Lower leg skin (tissue), 4 donors: ENCODE data around the gene EMILIN2. TPM values are rescaled to one million over a fixed set of nuclear protein-coding genes. Genes with fewer than 3 reads are reported as not detected.

Experiments used
- DNase-seq, 2 donors: peaks; one replicate each; pipeline ENCODE4 v3.0.0-alpha.2; 2019; ENCODE audit warnings: low spot score in 2 of 2
- H3K4me3 ChIP-seq: fragments of 200-600 bp; sonication (generic); 2 replicates; pipeline ENCODE4 v1.5.1; 2017; ENCODE audit warnings: mild to moderate bottlenecking, low read depth; ENCODE audit not compliant: poor library complexity, severe bottlenecking
- CTCF ChIP-seq, 3 donors: fragments of 450-650 bp; IDR thresholded peaks; one replicate each; pipeline ENCODE4 v1.5.1; 2016; ENCODE audit warnings: antibody characterized with exemption in 3 of 3, mild to moderate bottlenecking in 3 of 3, moderate library complexity in 2 of 3
- POLR2A ChIP-seq, 2 donors: fragments of 450-650 bp; IDR thresholded peaks; one replicate each; pipeline ENCODE4 v1.6.1; 2016 to 2017; ENCODE audit warnings: antibody characterized with exemption in 2 of 2, mild to moderate bottlenecking in 1 of 2, moderate library complexity in 1 of 2
- WGBS, 2 donors: methylation state at CpG; one replicate each; pipeline ENCODE4 v1.1.5; 2018; 5-methylcytosine and 5-hydroxymethylcytosine counted together
- intact Hi-C: fragments of 100-400 bp; cut with DNase I; formaldehyde crosslinking; loops from one replicate; pipeline ENCODE4 v1.15.0; 2023; ENCODE audit warnings: low total_unique reads
- total RNA-seq, 4 donors: library from RNA; depleted of rRNA; stranded (reverse); fragments of >200 nt; gene quantifications; one replicate each; pipeline ENCODE4 v1.1.0, GENCODE V29; 2016

EMILIN2 gene
- total RNA-seq, 4 donors from 2014 or later = 4.0 to 10.9 (median 7.5) TPM

GRCh38 chr18:2926528-2926927 lies 79.7 kb downstream of the EMILIN2 start:
- no peak overlapping the region for H3K4me3 ChIP-seq
- intact Hi-C loops = no loop called here
- no peak for DNase-seq
- TF ChIP-seq CTCF (IDR thresholded peaks at IDR 0.05) (no peak), POLR2A (IDR thresholded peaks at IDR 0.05) (no peak)
- WGBS, 2 donors = 88 to 89% methylated on average over 4 of the region's 4 CpGs

GRCh38 chr18:2927745-2928144 lies 80.9 kb downstream of the EMILIN2 start:
- TF ChIP-seq CTCF (IDR thresholded peaks at IDR 0.05) (no peak), POLR2A (IDR thresholded peaks at IDR 0.05) (no peak)
- WGBS, 2 donors = 90 to 95% methylated on average over 8 of the region's 8 CpGs
- no peak overlapping the region for H3K4me3 ChIP-seq
- no peak for DNase-seq
- intact Hi-C loops = no loop called here

- DNase-seq = peak in 1 of 2 donors; percentile 51
- intact Hi-C loops = loop anchor here (10.0 kb wide), 2 partner anchors 132 to 202 kb away; no protein-coding TSS in a partner anchor
- no peak overlapping the region for H3K4me3 ChIP-seq
- no peak for TF ChIP-seq CTCF (IDR thresholded peaks at IDR 0.05)
- WGBS, 2 donors = 54 to 60% methylated on average over 7 to 10 of the region's 10 CpGs
Measured at GRCh38 chr18:2932247-2933181, 85.7 kb downstream of the EMILIN2 start.

GRCh38 chr18:2933995-2934394 lies 87.2 kb downstream of the EMILIN2 start:
- DNase-seq = no peak
- H3K4me3 ChIP-seq = no peak overlapping the region
- WGBS, 2 donors = 83 to 98% methylated on average over 3 of the region's 3 CpGs
- TF ChIP-seq CTCF (IDR thresholded peaks at IDR 0.05) (no peak), POLR2A (IDR thresholded peaks at IDR 0.05) (no peak)
- intact Hi-C loops = loop anchor here (2.0 to 10.0 kb wide), 3 partner anchors 131 to 313 kb away; partner anchors contain the start of gene MYL12A

GRCh38 chr18:2935438-2936192 lies 88.8 kb downstream of the EMILIN2 start:
- TF ChIP-seq CTCF (IDR thresholded peaks at IDR 0.05) = no peak
- TF ChIP-seq POLR2A (IDR thresholded peaks at IDR 0.05) = no peak
- no peak for DNase-seq
- intact Hi-C loops = loop anchor here (2.0 to 10.0 kb wide), 3 partner anchors 129 to 311 kb away; partner anchors contain the start of gene MYL12A
- no peak overlapping the region for H3K4me3 ChIP-seq
- 69 to 78% methylated on average over 3 of the region's 3 CpGs for WGBS, 2 donors
